ENCODE data around the gene C18orf54. TPM values are rescaled to one million over a fixed set of nuclear protein-coding genes. Genes with fewer than 3 reads are reported as not detected.
A peak's percentile ranks its signal among the peaks of the same experiment; 100 is the strongest.

The C18orf54 gene
- total and polyA plus RNA-seq, 2 donors (not counting 1 experiment from before 2014, with no cell fraction given), result 0.60 to 4.8 TPM

DNA sequence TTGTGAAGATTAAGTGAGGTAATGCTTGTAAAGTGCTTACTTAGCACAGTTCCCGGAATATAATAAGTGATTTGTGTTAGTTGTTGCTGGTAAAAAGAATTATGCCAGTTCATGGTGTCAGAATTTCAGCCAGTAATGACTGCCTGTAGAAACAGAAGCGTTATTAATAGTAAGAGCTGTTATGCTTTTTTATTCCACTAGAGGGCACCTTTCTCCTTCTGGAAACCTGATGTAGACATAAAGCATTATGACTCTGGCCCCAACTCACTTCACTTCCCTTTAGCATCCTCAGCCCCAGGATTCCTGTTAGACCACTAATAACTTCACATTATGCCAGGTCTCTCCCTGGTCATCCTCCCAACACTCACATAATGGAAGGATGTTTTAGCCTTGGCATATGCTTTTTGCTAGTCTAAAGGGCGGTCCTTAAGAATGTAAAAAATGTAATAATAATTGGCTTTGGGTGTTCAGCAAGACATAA is 34.9 kb downstream of the C18orf54 start:
- intact Hi-C loops (cut with micrococcal nuclease), result loop anchor here (1.0 to 2.0 kb wide), 2 partner anchors 36 to 169 kb away; partner anchors contain the start of genes C18orf54 and STARD6
- DNase-seq (peak; percentile 74), ATAC-seq (ENCODE audit: low read depth) (peak; percentile 64)
- H3K9me3 Mint-ChIP-seq (ENCODE audit: insufficient read depth), result no peaks in the 10 kb centered on the region
- TF ChIP-seq EZH2 (IDR thresholded peaks at IDR 0.05; ENCODE audit: borderline replicate concordance, insufficient read depth, low read depth, low read length, poor library complexity, severe bottlenecking), result no peak
- TF ChIP-seq, protein P1, sequence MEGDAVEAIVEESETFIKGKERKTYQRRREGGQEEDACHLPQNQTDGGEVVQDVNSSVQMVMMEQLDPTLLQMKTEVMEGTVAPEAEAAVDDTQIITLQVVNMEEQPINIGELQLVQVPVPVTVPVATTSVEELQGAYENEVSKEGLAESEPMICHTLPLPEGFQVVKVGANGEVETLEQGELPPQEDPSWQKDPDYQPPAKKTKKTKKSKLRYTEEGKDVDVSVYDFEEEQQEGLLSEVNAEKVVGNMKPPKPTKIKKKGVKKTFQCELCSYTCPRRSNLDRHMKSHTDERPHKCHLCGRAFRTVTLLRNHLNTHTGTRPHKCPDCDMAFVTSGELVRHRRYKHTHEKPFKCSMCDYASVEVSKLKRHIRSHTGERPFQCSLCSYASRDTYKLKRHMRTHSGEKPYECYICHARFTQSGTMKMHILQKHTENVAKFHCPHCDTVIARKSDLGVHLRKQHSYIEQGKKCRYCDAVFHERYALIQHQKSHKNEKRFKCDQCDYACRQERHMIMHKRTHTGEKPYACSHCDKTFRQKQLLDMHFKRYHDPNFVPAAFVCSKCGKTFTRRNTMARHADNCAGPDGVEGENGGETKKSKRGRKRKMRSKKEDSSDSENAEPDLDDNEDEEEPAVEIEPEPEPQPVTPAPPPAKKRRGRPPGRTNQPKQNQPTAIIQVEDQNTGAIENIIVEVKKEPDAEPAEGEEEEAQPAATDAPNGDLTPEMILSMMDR (IDR thresholded peaks at IDR 0.05), result peak; percentile 80
- 0% methylated on average over 1 of the region's 3 CpGs for WGBS (ENCODE audit: insufficient coverage)
- ChIA-PET POLR2A (interaction anchor here (1.2 kb wide), 1 partner anchor 169 kb away, joined by 3 read pairs; no protein-coding TSS in a partner anchor), CTCF (interaction anchor here (0.8 to 2.1 kb wide), 8 partner anchors 8 to 279 kb away, joined by 3 to 12 read pairs (median 4); partner anchors contain the start of genes C18orf54 and STARD6)
- no peaks in the 10 kb centered on the region for H3K9me3 ChIP-seq (ENCODE audit: control extremely low read depth in 1 of 3, control insufficient read depth in 2 of 3, insufficient read depth in 1 of 3, low read length in 2 of 3)
- H4K20me1 ChIP-seq (ENCODE audit: control insufficient read depth, insufficient read depth, low read length, poor library complexity, severe bottlenecking), result no peaks in the 10 kb centered on the region
- no peak overlapping the region for H3K4me2 ChIP-seq (replicated peaks; ENCODE audit: low read depth, low read length, poor library complexity, severe bottlenecking)
- no peak overlapping the region for H3K27ac ChIP-seq (ENCODE audit: low read length in 2 of 2)
- no peak overlapping the region for H2AFZ ChIP-seq (ENCODE audit: insufficient read depth, low read depth, low read length, poor library complexity, severe bottlenecking)
- no peaks in the 10 kb centered on the region for H3K4me1 ChIP-seq (ENCODE audit: control insufficient read depth in 2 of 2, insufficient read depth in 2 of 2, low read length in 2 of 2)
- H3K27me3 ChIP-seq (replicated peaks in 1 of 4; ENCODE audit: control extremely low read depth in 1 of 4, control insufficient read depth in 3 of 4, insufficient read depth in 4 of 4, low read length in 3 of 4), result no peaks in the 10 kb centered on the region
- H3K4me3 Mint-ChIP-seq, result no peak overlapping the region
- H3K27ac Mint-ChIP-seq, result no peak overlapping the region
- peaks cover 9% of the 10 kb centered on the region for H3K27me3 Mint-ChIP-seq
- H3K4me1 Mint-ChIP-seq, result no peaks in the 10 kb centered on the region
- H3K9ac ChIP-seq (ENCODE audit: low read length), result no peak overlapping the region
- no peaks in the 10 kb centered on the region for H3K36me3 ChIP-seq (replicated peaks in 1 of 2; ENCODE audit: control extremely low read depth in 1 of 2, control insufficient read depth in 1 of 2, extremely low read depth in 1 of 2, insufficient read depth in 2 of 2, low read length in 1 of 2)
- no peak overlapping the region for H3K4me3 ChIP-seq (ENCODE audit: control extremely low read depth in 1 of 5, extremely low read depth in 1 of 5, insufficient read depth in 1 of 5, low read depth in 2 of 5, low read length in 4 of 5)
- H3K79me2 ChIP-seq (ENCODE audit: control insufficient read depth, insufficient read depth, low read length), result no peaks in the 10 kb centered on the region

DNA sequence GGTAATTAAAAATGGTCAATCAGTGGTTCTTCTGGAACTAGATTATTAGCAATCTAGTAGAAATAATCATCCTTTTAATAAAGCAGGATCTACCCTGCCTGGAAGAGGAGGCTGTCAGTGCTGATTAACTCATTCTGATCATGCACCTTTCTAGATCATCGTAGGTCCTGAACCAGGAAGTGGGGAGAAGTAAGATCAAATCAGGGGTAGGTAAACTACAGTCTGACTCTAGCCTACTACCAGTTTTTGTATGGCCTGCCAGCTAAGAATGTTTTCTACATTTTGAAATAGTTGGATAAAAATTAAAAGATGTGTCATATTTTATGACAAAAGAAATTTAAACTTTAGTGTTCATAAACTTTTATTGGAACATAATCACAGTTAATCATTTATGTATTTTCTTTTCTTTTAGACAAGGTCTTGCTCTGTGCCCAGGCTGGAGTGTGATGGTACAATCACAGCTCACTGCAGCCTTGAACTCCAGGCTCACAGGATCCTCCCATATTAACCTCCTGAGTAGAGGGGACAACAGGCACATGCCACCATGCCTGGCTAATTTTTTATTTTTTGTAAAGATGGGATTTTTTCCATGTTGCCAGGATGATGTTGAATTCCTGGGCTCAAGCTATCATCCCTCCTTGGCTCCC is 36.1 kb downstream of the C18orf54 start:
- no peaks in the 10 kb centered on the region for H3K4me1 ChIP-seq (ENCODE audit: control insufficient read depth in 2 of 2, insufficient read depth in 2 of 2, low read length in 2 of 2)
- no peaks in the 10 kb centered on the region for H4K20me1 ChIP-seq (ENCODE audit: control insufficient read depth, insufficient read depth, low read length, poor library complexity, severe bottlenecking)
- H3K79me2 ChIP-seq (ENCODE audit: control insufficient read depth, insufficient read depth, low read length), result no peaks in the 10 kb centered on the region
- no peaks in the 10 kb centered on the region for H3K36me3 ChIP-seq (replicated peaks in 1 of 2; ENCODE audit: control extremely low read depth in 1 of 2, control insufficient read depth in 1 of 2, extremely low read depth in 1 of 2, insufficient read depth in 2 of 2, low read length in 1 of 2)
- DNase-seq (no peak), ATAC-seq (ENCODE audit: low read depth) (no peak)
- H3K9me3 ChIP-seq (ENCODE audit: control extremely low read depth in 1 of 3, control insufficient read depth in 2 of 3, insufficient read depth in 1 of 3, low read length in 2 of 3), result no peaks in the 10 kb centered on the region
- POLR2A ChIA-PET, result no interaction called here
- Mint-ChIP-seq H3K27me3 (peaks cover 9% of the 10 kb centered on the region), H3K4me1 (no peaks in the 10 kb centered on the region), H3K27ac (no peak overlapping the region), H3K4me3 (no peak overlapping the region), H3K9me3 (ENCODE audit: insufficient read depth) (no peaks in the 10 kb centered on the region)
- no peak overlapping the region for H3K9ac ChIP-seq (ENCODE audit: low read length)
- no peak overlapping the region for H3K27ac ChIP-seq (ENCODE audit: low read length in 2 of 2)
- no CpG with 5 or more reads among the region's 1 CpG for WGBS (ENCODE audit: insufficient coverage)
- H3K4me3 ChIP-seq (ENCODE audit: control extremely low read depth in 1 of 5, extremely low read depth in 1 of 5, insufficient read depth in 1 of 5, low read depth in 2 of 5, low read length in 4 of 5), result no peak overlapping the region
- no peak for TF ChIP-seq EZH2 (IDR thresholded peaks at IDR 0.05; ENCODE audit: borderline replicate concordance, insufficient read depth, low read depth, low read length, poor library complexity, severe bottlenecking)
- TF ChIP-seq, protein P1 (IDR thresholded peaks at IDR 0.05), result no peak
- no peaks in the 10 kb centered on the region for H3K27me3 ChIP-seq (replicated peaks in 1 of 4; ENCODE audit: control extremely low read depth in 1 of 4, control insufficient read depth in 3 of 4, insufficient read depth in 4 of 4, low read length in 3 of 4)
- CTCF ChIA-PET, result interaction anchor here (0.5 kb wide), 1 partner anchor 403 kb away, joined by 3 read pairs; no protein-coding TSS in a partner anchor
- intact Hi-C loops (cut with micrococcal nuclease), result loop anchor here (2.0 kb wide), 1 partner anchor 37 kb away; the partner anchor contains the start of genes C18orf54 and STARD6
- no peak overlapping the region for H2AFZ ChIP-seq (ENCODE audit: insufficient read depth, low read depth, low read length, poor library complexity, severe bottlenecking)
- H3K4me2 ChIP-seq (replicated peaks; ENCODE audit: low read depth, low read length, poor library complexity, severe bottlenecking), result no peak overlapping the region
